Kidney (tissue), 14 donors: ENCODE results near the gene PPP1R14D. TPM values are rescaled to one million over a fixed set of nuclear protein-coding genes. Genes with fewer than 3 reads are reported as not detected.
A peak's percentile ranks its signal among the peaks of the same experiment; 100 is the strongest.

Experiments
- DNase-seq, 5 donors: peaks; one replicate each; pipeline ENCODE4 v3.0.0-alpha.2; 2013 to 2020
- FAIRE-seq: peaks from 2 replicates; lab custom pipeline; 2012; peaks lifted over from hg19 to GRCh38; lab: Jason Lieb, UNC
- H3K27ac ChIP-seq, 2 donors: one replicate each; pipeline ENCODE4 v1.7.0; 2013; ENCODE audit warnings: low read depth in 2 of 2, low read length in 2 of 2, inconsistent platforms in 1 of 2
- H3K27me3 ChIP-seq: one replicate; pipeline ENCODE4 v1.7.1; 2013; ENCODE audit warnings: low read length, inconsistent platforms; ENCODE audit not compliant: control insufficient read depth, insufficient read depth
- H3K36me3 ChIP-seq, 3 donors: one replicate each; pipeline versions ENCODE4 v1.7.0 to v1.7.1; 2013; ENCODE audit warnings: low read length in 3 of 3, control low read depth in 1 of 3, inconsistent platforms in 1 of 3; ENCODE audit not compliant: insufficient read depth in 3 of 3, control insufficient read depth in 2 of 3
- H3K4me1 ChIP-seq, 3 donors: one replicate each; pipeline versions ENCODE4 v1.7.0 to v1.7.1; 2013; ENCODE audit warnings: low read length in 3 of 3, inconsistent platforms in 1 of 3, low read depth in 1 of 3; ENCODE audit not compliant: control insufficient read depth in 2 of 3, insufficient read depth in 2 of 3
- H3K4me3 ChIP-seq, 3 donors: one replicate each; pipeline versions ENCODE4 v1.7.0 to v1.8.1; 2013; ENCODE audit warnings: low read length in 3 of 3, control low read depth in 1 of 3, inconsistent platforms in 1 of 3
- H3K9ac ChIP-seq, 3 donors: one replicate each; pipeline versions ENCODE4 v1.7.0 to v1.7.1; 2013; ENCODE audit warnings: low read length in 3 of 3, control low read depth in 1 of 3, inconsistent platforms in 1 of 3
- H3K9me3 ChIP-seq, 3 donors: one replicate each; pipeline versions ENCODE4 v1.7.0 to v1.7.1; 2013; ENCODE audit warnings: low read length in 3 of 3, control low read depth in 1 of 3, inconsistent platforms in 1 of 3; ENCODE audit not compliant: control insufficient read depth in 2 of 3, insufficient read depth in 1 of 3
- CTCF ChIP-seq: IDR thresholded peaks from 3 replicates; pipeline ENCODE4 v1.5.1; 2012; ENCODE audit warnings: mild to moderate bottlenecking, moderate library complexity, borderline replicate concordance; ENCODE audit not compliant: insufficient read depth; ENCODE audit errors: extremely low read depth
- intact Hi-C: fragments of 100-400 bp; cut with DNase I; formaldehyde crosslinking; loops from one replicate; pipeline ENCODE4 v1.11.1; 2022
- polyA plus RNA-seq: library from polyadenylated mRNA; stranded (reverse); fragments of 350-450 nt; fragmentation: Illumina TruSeq; extraction: RNeasy Lipid Tissue Mini Kit (QIAGEN cat#74804); gene quantifications from one replicate; pipeline ENCODE4 v1.2.3, GENCODE V29; 2014; ENCODE audit warnings: low read depth, low replicate concordance; ENCODE audit not compliant: insufficient read depth
- total RNA-seq: library from RNA; stranded (reverse); fragmentation: NEBNext Ultra II Directional; extraction: Animal tissue kit (Norgen Biotek cat#: 25700); gene quantifications from one replicate; pipeline ENCODE4 v1.2.1, GENCODE V29; 2021
- donor health status: control.
- donor health status: control.
- donor health status: control.
- donor health status: control.
- donor health status: control.
- donor health status: DM: yes; HTN: yes; CAD: no.
- donor health status: Normal renal cell carcinoma (clear cell type).

Gene PPP1R14D
- total and polyA plus RNA-seq, 2 donors from 2014 or later, result 4.0 TPM; not detected in 1

- Histone ChIP-seq H3K4me3 (no peak overlapping the region), H3K9me3 (no peaks in the 10 kb centered on the region), H3K9ac (no peak overlapping the region), H3K4me1 (peaks cover 0 to under 1% (median 0%) of the 10 kb centered on the region in 3 donors), H3K27me3 (no peaks in the 10 kb centered on the region), H3K36me3 (peaks cover 0 to 34% (median 19%) of the 10 kb centered on the region in 3 donors), H3K27ac (no peak overlapping the region)
- DNase-seq (peak in 1 of 5 donors; percentile 42), FAIRE-seq (no peak)
- intact Hi-C loops, result no loop called here
- no peak for TF ChIP-seq CTCF
These were observed 25.7 kb upstream of the PPP1R14D start for GRCh38 chr15:40854161-40854560.

GRCh38 chr15:40853241-40853890, 24.9 kb upstream of the PPP1R14D start:
- H3K36me3 ChIP-seq, result peaks cover 0 to 34% (median 19%) of the 10 kb centered on the region in 3 donors
- peak in 1 of 5 donors; percentile 51 for DNase-seq
- H3K9ac ChIP-seq, result no peak overlapping the region

GRCh38 chr15:40852529-40852928, 24.0 kb upstream of the PPP1R14D start:
- Histone ChIP-seq H3K9ac (no peak overlapping the region), H3K4me3 (no peak overlapping the region), H3K4me1 (peaks cover 0 to 5% (median 3%) of the 10 kb centered on the region in 3 donors), H3K27ac (no peak overlapping the region), H3K27me3 (no peaks in the 10 kb centered on the region), H3K36me3 (peaks cover 0 to 34% (median 19%) of the 10 kb centered on the region in 3 donors), H3K9me3 (no peaks in the 10 kb centered on the region)
- TF ChIP-seq CTCF, result no peak
- FAIRE-seq (no peak), DNase-seq (peak in 1 of 5 donors; percentile 0)
- intact Hi-C loops, result no loop called here

More at GRCh38 chr15:40853241-40853890, 24.9 kb upstream of the PPP1R14D start:
- H3K4me3 ChIP-seq, result no peak overlapping the region
- no peaks in the 10 kb centered on the region for H3K27me3 ChIP-seq
- TF ChIP-seq CTCF, result no peak
- no peak for FAIRE-seq
- H3K9me3 ChIP-seq, result no peaks in the 10 kb centered on the region
- no peak overlapping the region for H3K27ac ChIP-seq
- intact Hi-C loops, result no loop called here
- H3K4me1 ChIP-seq, result no peaks in the 10 kb centered on the region
